ENCODE results near the gene RANBP10.

The RANBP10 gene

DNA sequence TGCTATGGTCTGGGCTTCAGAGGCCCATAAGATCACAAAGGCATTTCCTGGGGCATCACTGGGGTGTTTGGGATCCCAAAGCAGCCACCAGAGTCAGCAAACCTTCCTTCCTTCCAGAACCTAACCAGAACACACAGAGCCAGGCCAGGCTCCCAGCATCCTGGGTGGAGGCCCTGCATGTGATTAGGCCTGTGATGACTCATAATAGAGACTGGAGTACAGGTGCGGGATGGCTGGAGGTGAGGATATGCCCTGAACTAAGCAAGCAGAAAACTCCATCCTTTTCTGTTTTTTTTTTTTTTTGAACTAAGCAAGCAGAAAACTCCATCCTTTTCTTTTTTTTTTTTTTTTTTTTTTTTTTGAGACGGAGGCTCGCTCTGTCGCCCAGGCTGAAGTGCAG is 69.5 kb downstream of the RANBP10 start:
- DNase-seq = no peak

DNA sequence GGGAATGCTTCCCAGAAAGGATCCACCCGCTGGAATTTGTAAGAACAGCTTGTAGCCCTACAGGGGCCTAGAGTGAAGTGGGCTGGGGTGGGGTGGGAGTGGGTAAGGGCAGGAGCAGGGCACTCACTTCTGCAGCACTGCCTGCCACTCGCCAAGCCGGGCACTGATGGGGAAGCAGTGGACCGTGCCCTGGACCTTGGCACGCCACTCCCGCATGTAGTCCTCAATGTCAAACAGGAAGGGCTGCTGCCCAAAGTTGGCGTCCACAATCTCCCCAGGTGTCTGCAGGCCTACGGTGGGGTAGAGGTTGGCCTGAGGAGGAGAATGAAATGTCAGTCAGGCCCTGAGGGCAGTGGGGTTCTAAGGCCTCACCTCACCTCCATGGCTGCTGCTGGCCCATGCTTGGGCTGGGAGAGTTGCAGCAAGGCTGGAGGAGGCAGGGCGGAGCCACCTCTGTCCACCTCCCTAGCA is 71.6 kb downstream of the RANBP10 start:
- no peak for DNase-seq

DNA sequence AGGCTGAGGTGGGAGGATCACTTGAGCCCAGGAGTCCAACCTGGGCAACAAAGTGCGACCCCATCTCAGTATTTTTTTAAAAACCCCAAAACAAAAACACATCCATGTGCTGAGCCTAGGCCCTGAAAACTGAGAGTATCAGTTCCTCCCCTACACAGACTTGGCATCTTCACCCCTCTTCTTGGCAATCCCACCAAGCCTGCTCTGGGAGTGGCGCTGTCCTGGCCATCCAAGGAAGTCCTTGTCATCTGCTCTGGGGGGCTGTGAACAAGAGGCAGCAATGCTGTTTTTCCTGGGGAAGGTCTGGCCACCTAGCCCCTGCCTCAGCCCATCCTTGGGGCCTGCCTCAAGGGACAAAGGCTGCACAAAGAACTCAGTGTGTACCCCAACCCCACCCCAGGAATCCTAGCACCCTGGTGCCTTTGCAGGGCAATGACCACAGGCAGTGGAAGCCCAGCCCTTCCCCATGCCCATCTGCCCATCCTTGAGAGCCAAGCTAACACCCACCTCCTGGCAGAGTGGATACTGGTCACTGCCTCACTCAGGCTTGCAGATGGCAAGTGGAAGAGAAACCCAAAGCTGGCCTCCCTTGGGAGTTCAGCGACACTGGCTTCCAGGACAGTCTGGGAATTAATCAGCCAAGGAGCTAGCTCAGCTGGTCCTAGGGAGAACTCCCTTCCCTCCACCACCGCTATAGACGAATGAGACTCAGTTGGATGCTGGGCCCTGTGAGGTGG is 72.5 kb downstream of the RANBP10 start:
- no peak for DNase-seq

DNA sequence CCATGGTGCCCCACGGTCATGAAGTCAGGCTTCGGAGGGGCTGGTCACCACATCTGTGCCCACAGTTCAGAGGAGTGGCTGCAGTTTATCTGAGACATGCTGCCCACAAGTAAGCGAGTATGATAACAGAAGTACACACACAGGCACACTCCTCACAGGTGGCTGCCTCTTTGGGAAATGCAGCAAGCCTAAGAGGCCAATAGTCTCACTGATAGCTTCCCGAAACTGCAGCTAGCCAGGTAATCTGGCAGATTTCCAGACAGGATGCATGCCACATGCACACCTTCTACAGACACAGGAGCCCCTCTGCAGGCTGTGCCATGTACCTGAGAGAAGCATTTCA is 74.6 kb downstream of the RANBP10 start:
- DNase-seq = no peak

DNA sequence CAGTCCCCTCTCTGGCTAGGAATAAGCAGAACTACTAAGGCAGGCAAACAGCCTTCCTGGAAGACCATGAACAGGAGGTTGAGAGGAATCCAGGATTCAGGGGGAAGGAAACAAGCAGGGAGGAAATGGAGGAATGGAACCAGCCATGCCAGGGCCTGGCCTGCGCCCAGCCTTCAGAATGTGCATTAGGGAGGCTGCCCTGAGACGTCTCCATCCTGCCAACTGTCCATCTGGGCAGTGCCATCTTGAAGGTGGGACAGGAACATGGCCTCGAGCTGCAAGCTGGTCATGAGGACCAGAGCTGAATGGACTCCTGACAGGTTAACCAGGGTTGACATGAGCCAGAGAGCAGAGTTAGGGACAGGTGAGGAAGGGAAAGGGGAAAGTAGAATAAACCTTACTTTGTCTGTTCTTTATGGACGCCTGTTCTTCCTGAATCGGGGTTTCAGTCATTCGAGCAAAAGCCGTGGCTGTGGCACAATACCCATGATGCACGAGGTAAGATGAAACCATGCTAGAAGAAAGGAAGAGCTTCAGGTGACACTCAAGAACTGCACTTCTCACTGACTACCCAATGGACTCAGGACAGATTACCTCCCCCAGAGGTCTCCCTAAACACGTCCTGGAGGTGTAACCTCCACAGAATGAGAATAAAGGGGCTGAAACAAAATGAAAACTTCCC is 75.1 kb downstream of the RANBP10 start:
- no peak for DNase-seq

DNA sequence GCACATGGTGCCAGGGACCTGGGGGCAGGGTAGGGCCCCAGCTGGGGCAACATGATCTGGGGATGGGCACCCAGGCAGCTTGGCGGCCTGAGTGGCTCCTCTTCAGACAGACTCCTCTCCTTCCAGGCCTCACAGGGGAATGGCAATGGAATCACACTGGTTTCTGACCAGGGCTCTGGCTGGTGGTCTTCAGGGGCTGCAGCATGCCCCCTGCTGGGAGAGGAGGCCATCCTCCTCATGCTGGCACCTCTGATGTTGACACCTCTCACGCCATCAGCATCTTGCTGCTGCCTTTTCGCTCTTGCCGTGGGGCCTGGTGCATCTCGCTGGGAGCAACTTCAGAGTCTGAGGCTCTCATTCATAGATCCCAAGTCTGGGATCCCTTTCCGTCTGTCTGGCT is 76.0 kb downstream of the RANBP10 start:
- DNase-seq = no peak

DNA sequence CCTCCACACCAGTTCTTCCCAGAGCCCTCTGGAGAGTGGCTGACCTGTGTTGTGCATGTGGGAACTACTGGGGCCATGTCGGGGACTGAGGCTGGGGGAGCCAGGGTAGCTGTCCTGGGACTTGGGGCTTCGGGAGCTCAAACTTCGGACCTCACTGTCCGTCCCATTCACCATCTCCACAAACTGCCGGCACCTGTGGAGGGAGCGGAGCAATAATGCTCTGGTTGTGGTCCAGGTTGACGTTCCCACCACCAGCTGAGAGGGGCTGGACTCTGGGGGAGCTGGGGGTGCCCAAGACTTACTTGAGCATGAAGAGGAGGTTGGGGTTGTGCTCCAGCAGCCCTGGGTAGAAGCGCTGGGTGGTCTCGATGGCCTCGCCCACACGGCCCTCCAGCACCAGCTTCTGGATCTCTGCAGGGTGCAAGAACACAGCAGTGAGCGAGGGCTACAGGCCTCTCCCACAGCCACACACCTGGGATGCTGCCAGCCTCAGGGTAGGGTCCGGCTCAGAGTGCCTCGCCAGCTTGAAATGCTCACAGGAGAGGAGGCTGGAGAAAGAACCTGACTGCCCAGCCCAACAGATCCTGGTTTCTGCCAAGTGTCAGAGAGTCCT is 76.6 kb downstream of the RANBP10 start:
- DNase-seq = no peak

DNA sequence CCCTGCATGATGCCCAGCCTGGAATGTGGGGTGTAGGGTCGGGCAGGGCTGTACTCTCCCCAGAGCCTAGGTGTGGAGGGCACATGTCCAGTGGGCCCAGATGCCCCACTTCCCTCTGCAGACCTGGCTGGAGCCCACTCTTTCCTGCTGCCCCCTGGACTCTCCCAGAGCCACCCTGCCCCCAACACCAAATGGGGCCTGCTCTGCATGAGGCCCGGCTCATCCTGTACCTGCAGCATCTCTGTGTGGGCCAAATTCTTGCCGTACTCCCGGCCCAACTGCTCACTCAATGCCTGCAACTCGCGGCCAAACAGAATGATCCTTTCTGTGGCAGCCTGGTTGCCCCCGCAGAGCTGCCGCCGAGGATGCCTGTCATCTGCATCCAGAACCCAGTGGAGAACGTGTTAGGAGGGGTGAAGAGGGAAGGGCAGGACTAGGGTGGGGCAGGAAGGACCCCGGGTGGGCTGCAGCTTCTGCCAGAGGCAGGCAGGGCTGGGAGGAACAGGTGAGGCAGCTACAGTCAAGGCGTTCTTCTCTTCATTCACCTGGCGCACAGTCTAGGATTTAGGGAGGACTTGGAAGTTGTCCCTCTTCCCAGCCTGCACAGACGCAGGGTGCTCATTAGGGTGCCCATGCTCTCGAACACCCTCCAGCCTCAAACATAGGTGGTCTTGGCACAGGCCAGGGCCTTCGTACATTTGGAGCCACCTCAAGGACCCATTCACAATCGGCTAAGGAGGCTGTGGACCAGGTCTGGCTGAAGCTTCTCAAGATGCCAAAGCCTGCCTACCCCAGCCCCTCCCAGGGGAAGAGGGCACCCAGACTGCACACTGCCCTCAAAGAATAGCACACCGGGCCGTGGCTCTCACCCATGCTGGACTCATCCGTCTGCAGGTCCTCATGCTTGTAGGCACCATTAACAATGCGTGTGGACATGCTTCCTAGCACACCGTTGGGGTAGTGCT is 78.6 kb downstream of the RANBP10 start:
- no peak for DNase-seq

DNA sequence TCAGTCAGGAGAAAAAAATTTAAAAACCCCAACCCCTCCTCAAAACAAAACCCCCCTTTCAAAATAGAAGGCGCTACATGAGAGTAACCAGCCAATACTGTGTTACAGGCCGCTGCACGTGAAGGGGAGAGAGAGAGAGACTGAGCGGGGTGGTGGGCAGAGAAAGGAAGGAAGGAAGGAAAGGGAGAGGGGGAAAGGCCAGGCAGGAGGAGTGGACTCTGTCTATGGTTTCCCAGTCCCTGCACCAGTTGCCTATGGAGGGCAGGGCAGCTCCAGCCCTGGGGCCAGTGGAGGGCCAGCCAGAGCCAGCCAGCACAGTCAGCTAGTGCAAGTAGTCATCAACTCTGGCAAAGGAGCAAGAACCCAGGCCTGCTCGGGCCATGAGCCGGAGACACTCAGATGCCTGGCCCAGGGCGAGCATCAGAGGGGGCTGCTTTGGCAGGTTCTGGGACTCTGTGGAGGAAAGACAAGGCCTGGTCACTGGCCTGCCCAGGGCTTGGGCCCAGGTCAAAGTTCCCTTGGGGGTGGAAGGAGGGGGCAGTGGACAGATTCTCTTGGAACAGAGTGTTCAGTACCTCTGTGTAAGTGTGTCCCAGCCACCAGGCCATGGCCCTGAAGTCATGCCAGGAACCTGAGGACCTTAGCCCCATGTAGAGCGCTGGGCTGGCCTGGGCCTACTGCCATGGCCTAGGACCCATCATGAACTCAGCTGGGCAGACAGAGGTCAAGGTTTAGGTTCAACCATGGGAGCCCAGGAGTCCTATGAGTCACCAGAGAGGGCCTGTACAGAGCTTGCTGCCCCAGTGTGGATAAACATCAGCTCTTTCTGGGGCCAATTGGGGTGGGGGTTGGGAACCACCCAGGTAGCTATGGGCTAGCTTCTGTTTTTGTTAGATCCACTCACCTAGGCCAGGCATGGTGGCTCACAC is 80.0 kb downstream of the RANBP10 start:
- no peak for DNase-seq

DNA sequence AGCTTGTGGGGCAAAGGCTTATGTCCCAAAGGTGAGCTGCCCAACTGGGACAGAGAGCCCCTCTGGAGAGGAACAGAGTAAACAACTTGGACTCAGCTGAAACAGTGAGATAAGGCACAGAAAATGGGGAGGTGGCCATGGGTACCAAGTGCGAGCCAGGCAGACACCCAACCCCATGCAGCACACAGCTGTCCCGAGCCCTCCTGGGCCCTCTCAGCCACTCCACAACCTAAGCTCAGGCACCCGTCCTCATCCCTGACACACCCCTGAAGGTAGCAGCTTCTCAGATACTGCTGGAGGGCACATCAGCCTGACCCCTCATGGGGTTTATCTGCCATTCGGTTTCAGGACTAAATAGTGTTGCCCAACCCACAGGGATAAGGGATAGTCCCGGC is 82.5 kb downstream of the RANBP10 start:
- no peak for DNase-seq

DNA sequence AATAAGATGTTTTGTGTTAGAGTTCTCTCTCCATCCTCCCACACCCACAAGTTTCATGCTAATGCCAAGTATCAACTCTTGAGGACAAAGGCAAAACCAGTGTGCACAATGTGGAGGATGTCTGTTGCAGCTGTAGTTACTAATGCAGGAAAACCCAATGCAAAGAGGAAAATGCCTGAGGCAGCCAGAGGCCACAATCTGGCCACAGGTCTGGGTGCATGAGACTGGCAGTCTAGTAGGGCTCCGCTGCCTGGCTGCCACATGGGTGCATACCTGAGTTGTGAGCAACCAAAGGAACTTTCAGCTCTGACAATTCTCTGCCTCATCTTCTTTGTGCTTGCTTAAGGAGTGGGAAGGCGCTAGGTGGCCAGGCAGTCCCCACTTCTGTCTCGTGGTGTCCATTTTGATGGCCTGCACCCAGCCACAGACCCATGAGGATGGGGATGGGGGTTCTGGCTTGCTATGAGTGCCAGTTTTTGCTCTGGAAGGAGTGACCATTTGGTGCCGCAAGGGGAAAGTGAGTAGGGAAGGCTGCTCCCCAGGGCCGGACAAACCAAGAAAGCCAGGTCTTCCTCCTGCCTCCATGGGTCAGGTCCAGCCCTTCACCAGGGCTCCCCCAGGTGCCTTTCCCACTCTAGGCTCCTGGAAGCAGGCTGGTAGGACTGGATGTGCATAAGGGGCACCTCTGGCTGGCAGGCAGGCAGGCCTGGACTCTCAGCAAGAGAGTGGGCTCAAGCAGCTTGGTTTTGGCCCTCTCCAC is 83.0 kb downstream of the RANBP10 start:
- no peak for DNase-seq

DNA sequence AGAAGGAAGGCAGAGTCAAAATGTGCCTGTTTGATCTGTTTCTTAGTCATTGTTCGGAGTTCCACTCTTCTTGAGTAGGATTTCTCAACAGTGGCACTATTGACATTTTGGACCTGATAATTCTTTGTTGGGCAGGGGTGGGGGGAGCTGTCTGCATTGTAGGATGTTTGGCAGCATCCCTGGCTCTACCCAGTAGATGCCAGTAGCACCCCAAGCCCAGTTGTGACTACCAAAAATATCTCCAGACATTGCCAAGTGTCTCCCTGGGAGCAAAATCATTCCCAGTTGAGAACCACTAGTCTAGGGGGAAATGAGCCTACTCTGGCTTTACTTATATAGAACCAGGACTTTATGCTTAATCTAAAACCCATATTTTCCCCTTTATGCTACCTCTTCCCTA is 86.1 kb downstream of the RANBP10 start:
- DNase-seq = no peak

DNA sequence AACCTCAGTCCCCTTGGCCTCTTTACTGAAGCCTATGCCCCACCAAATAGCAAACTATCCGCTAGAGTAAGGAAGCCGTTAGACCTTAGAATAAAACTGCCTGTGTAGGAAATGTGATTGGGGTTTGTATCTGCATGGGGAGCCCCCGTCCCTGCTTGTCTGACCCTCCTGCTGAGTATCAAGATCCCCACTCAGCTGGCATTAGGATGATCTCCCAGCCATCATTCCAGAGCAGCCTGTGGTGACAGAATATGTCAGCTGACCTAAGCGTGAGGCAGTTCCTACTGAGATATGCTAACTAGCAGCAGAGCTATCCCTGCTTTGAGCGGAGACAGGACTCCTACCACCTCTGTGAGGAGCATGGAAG is 86.6 kb downstream of the RANBP10 start:
- peak; percentile 15 for DNase-seq

DNA sequence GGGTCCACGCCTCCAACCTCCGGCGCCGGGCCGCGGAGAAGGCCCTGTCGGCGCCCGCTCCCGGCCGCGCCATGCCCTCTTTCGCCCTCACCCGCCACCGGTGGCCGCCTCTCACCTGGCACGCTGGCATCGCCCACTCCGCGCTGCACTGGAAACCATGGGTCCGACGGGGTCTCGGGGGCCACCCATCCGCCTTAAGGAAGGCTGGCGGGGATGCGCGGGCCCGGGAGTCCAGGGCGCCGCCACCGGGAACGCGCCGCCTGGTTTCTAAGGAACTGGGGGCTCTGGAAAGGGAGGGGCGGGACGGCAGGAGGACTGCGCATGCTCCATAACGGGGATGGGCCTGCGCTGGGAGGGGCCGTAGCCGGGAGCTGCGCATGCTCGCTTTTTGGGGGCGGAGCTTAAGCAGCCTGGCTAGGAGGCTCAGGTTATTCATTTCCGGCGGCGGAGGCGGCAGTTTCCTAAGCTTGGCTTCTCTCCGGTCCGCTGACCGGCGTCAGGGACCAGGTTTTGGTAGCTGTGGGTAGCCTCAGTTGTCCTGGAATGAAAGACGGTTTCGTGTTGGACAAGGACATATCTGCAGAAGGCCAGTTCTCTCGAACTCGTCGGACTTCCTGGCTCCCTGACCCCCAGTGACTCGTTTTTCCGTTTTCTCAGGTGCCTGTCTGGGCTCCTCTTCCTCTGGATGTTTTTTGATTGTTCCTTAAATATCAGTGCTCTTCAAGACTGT is 87.1 kb downstream of the RANBP10 start, which contains the start of gene GFOD2:
Gene GFOD2 (minus strand): TSS at position 269 of the 730 bp plus-strand sequence. CDS start 33,601 bp downstream, outside the sequence.
- peak; percentile 99 for DNase-seq

DNA sequence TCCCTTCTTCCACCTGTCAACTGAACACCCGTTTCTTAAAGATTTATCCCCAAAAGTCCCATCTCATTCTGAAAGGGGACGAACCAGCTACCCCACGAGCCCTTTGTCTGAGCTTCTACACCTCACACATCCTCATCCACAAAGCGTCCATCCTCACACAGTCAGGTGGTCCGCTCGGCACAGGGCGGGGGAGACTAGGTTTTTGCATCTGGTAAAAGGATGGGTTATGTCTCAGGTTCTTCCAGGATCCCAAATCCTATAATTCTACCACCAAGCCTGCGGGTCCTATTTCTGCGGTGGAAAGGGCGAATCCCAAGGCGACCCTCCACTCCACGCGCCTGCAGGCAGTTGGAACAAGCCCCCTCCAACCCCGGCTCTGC is 87.7 kb downstream of the RANBP10 start:
- no peak for DNase-seq

DNA sequence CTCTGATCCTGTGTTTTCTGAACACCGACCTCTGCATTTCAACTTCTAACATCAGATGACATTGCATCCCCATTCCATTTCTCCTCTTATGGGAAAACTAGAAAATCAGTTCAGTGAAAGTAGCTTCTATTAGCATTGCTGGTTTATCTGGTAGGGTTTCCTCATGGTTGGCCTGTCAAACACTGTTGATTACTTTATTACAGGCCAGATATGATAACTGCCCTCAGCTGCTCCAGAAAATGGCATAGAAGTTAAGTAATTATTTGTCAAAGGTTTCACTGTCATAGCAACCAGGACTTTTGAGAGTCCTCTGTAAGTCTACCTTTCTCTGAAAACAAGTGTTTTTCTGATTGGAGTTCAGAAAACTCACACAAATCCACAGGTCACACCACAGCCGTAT is 90.3 kb downstream of the RANBP10 start:
- no peak for DNase-seq

DNA sequence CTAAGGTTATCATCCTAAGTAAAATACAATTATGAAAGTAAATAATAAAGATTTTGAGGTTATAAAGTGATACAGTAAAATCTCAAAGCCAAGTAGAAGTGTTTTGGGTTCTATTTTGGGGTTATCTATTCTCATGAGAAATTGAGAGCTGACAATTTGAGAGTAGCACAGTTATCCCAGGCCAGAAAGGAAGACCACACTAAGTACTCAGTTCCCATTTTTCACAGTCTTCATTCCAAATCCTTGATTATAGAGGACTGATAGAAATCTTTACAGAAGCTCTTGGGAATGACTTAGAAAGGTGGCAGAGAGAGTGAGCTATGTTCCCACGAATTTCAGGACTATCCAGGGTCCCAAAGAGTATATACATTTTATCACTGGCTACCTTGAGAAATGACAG is 91.8 kb downstream of the RANBP10 start:
- DNase-seq = no peak

DNA sequence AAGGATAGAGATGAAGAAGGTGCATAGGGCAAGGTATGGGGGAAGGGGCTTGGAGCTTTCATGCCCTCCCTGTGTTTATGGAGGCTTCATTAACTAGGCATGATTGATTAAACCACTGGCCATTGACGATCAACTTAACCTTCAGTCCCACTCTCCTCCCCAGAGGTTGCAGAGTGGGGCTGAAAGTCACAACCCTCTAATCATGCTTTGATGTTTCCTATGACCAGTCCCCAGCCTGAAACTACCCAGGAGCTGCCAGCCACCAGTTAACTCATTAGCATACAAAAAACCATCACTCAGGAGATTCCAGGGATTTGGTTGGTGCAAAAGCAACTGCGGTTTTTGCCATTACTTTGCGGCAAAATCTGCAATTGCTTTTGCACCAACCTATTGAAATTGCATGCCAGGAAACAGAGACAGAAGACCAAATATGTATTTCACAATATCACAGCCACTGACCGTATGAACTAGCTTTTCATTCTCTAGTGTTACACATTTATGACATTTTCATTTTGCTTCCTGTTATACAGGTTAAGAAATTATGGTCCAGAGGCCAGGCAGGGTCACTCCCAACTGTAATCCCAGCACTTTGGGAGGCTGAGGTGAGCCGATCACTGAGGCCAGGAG is 92.6 kb downstream of the RANBP10 start:
- DNase-seq = no peak

DNA sequence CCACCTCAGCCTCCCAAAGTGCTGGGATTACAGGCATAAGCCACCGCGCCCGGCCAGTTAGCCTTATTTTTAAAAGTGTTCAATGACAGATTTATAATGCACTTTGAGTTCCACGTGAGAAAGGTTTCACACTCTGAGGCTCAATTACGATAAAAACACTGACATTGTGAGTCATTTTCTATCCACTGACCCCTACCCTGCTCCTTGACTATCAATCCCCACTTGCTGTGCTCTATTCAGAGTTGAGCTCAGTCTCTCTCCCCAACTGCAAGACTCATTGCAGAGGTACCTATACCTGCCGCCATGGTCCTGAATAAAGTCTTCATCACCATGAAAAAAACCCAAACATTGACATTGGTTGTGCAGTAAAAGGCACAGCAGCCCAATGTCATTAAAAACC is 95.8 kb downstream of the RANBP10 start:
- DNase-seq = no peak

DNA sequence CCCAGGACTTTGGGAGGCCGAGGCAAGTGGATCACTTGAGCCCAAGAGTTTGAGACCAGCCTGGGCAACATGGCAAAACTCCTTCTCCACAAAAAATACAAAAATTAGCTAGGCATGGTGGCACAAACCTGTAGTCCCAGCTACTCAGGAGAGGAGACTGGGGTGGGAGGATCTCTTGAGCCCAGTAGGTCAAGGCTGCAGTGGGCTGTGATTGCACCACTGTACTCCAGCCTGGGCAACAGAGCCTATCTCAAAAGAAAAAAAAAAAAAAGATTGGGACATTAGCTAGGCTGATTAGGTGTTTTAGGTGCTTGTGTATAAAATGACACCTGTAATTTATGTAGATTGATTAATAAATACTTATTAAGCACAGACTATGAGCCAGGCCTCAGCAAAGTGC is 97.3 kb downstream of the RANBP10 start:
- no peak for DNase-seq
